ENCODE data around the gene ARHGEF10L.

ARHGEF10L gene

GRCh38 chr1:17523321-17524041 lies 16.0 kb upstream of the ARHGEF10L start:
- no peak for DNase-seq

GRCh38 chr1:17524645-17525044 lies 14.9 kb upstream of the ARHGEF10L start:
- no peak for DNase-seq

GRCh38 chr1:17525996-17526686 lies 13.4 kb upstream of the ARHGEF10L start:
- no peak for DNase-seq

- DNase-seq = no peak
Observed at GRCh38 chr1:17527036-17527914, 12.2 kb upstream of the ARHGEF10L start.

GRCh38 chr1:17529381-17529780 lies 10.1 kb upstream of the ARHGEF10L start:
- DNase-seq = no peak

- DNase-seq = no peak
Observed at GRCh38 chr1:17531343-17531681, 8.2 kb upstream of the ARHGEF10L start.

- DNase-seq = no peak
Observed at GRCh38 chr1:17531682-17532487, 7.6 kb upstream of the ARHGEF10L start.

GRCh38 chr1:17533201-17533600 lies 6.3 kb upstream of the ARHGEF10L start:
- no peak for DNase-seq

- no peak for DNase-seq
Observed at GRCh38 chr1:17535300-17535936, 4.1 kb upstream of the ARHGEF10L start.

GRCh38 chr1:17538010-17538409 lies 1.5 kb upstream of the ARHGEF10L start:
- DNase-seq = no peak

GRCh38 chr1:17538428-17539117 lies 925 bp upstream of the ARHGEF10L start:
- DNase-seq = no peak

GRCh38 chr1:17539118-17539476 lies 401 bp upstream of the ARHGEF10L start:
- no peak for DNase-seq

GRCh38 chr1:17540255-17541001 lies 930 bp downstream of the ARHGEF10L start:
- DNase-seq = peak in 1 of 2 experiments; percentile 26

GRCh38 chr1:17542645-17543044 lies 3.1 kb downstream of the ARHGEF10L start:
- DNase-seq = no peak

GRCh38 chr1:17544776-17545350 lies 5.4 kb downstream of the ARHGEF10L start:
- no peak for DNase-seq

GRCh38 chr1:17545356-17545755 lies 5.9 kb downstream of the ARHGEF10L start:
- DNase-seq = no peak

- DNase-seq = no peak
Observed at GRCh38 chr1:17546946-17547670, 7.6 kb downstream of the ARHGEF10L start.

GRCh38 chr1:17549384-17549783 lies 9.9 kb downstream of the ARHGEF10L start:
- no peak for DNase-seq

GRCh38 chr1:17550729-17551584 lies 11.5 kb downstream of the ARHGEF10L start:
- DNase-seq = no peak

Measured in SHP77 (cell line).